ENCODE results near the gene SPATC1L.

GRCh38 chr21:46160907-46161632 lies 23.2 kb downstream of the SPATC1L start:
- TF ChIP-seq CTCF (IDR thresholded peaks at IDR 0.05; ENCODE audit: extremely low read depth in 1 of 2, insufficient read depth in 1 of 2, low read depth in 1 of 2, low read length in 2 of 2) (no peak), POLR2A (IDR thresholded peaks at IDR 0.05; ENCODE audit: low read depth, low read length) (no peak), MYC (IDR thresholded peaks at IDR 0.05; ENCODE audit: low read depth, low read length) (no peak), EZH2 (IDR thresholded peaks at IDR 0.05; ENCODE audit: borderline replicate concordance, low read depth, low read length, severe bottlenecking) (no peak), POLR2AphosphoS5 (IDR thresholded peaks at IDR 0.05; ENCODE audit: insufficient read depth, low read depth, low read length) (no peak), MAX (IDR thresholded peaks at IDR 0.05; ENCODE audit: insufficient read depth, insufficient read length) (no peak), FOS (IDR thresholded peaks at IDR 0.05; ENCODE audit: borderline replicate concordance, insufficient read depth, low read length) (no peak)
